Osteoblast (primary cell): ENCODE measurements around the gene NFIB. TPM values are rescaled to one million over a fixed set of nuclear protein-coding genes. Genes with fewer than 3 reads are reported as not detected.

Experiments used
- DNase-seq: peaks from one replicate; pipeline ENCODE4 v3.0.0; 2011; ENCODE audit warnings: low spot score, mixed read lengths; ENCODE audit not compliant: insufficient read length; ENCODE audit errors: missing footprints
- H2AFZ ChIP-seq: 2 replicates; pipeline ENCODE4 v1.6.0; 2011; ENCODE audit warnings: mild to moderate bottlenecking, low read length
- H3K27ac ChIP-seq: 2 replicates; pipeline ENCODE4 v1.5.1; 2011; ENCODE audit warnings: mild to moderate bottlenecking, low read depth, low read length, moderate library complexity
- H3K27me3 ChIP-seq: 2 replicates; pipeline ENCODE4 v1.6.0; 2012; ENCODE audit warnings: mild to moderate bottlenecking, control low read depth, inconsistent platforms, low read length, moderate library complexity; ENCODE audit not compliant: insufficient read depth
- H3K36me3 ChIP-seq: 2 replicates; pipeline ENCODE4 v1.5.1; 2011; ENCODE audit warnings: mild to moderate bottlenecking, low read length, control low read depth, moderate library complexity; ENCODE audit not compliant: insufficient read depth
- H3K4me1 ChIP-seq: 2 replicates; pipeline ENCODE4 v1.5.1; 2011; ENCODE audit warnings: mild to moderate bottlenecking, low read length, control low read depth, moderate library complexity; ENCODE audit not compliant: insufficient read depth
- H3K4me2 ChIP-seq: 2 replicates; pipeline ENCODE4 v1.6.0; 2011; ENCODE audit warnings: mild to moderate bottlenecking, low read length; ENCODE audit not compliant: insufficient read depth
- H3K4me3 ChIP-seq: fragments of 200-600 bp; sonication (generic); 3 replicates; pipeline ENCODE4 v1.5.1; 2012; ENCODE audit warnings: mild to moderate bottlenecking, low read length, inconsistent platforms; ENCODE audit not compliant: insufficient read depth
- H3K79me2 ChIP-seq: 2 replicates; pipeline ENCODE4 v1.6.0; 2012; ENCODE audit warnings: mild to moderate bottlenecking, low read length, control low read depth, inconsistent platforms; ENCODE audit not compliant: insufficient read depth
- H3K9me3 ChIP-seq: 2 replicates; pipeline ENCODE4 v1.5.1; 2011; ENCODE audit warnings: low read depth, low read length, control low read depth
- H4K20me1 ChIP-seq: 2 replicates; pipeline ENCODE4 v1.6.0; 2012; ENCODE audit warnings: mild to moderate bottlenecking, low read length, control low read depth; ENCODE audit not compliant: insufficient read depth
- CTCF ChIP-seq: IDR thresholded peaks from 2 replicates; pipeline ENCODE4 v1.5.1; 2011; ENCODE audit warnings: mild to moderate bottlenecking, low read depth, low read length, moderate library complexity; ENCODE audit errors: extremely low read depth
- total RNA-seq: library from RNA; depleted of rRNA; stranded (reverse); fragments of >200 nt; gene quantifications from 2 replicates; pipeline ENCODE4 v1.2.3, GENCODE V29; 2012

Gene NFIB
- total RNA-seq, 1 donor = 21.0 TPM

GRCh38 chr9:14262827-14263226 lies 51.1 kb downstream of the NFIB start:
- Histone ChIP-seq H3K4me2 (no peak overlapping the region), H3K27ac (no peak overlapping the region), H3K9me3 (no peaks in the 10 kb centered on the region), H3K27me3 (no peaks in the 10 kb centered on the region), H2AFZ (no peak overlapping the region), H3K79me2 (peaks cover 11% of the 10 kb centered on the region), H3K4me3 (no peak overlapping the region), H4K20me1 (peaks cover 2% of the 10 kb centered on the region), H3K4me1 (peaks cover 26% of the 10 kb centered on the region), H3K36me3 (no peaks in the 10 kb centered on the region)
- DNase-seq = no peak
- no peak for TF ChIP-seq CTCF

GRCh38 chr9:14261616-14262015 lies 52.3 kb downstream of the NFIB start:
- no peaks in the 10 kb centered on the region for H3K27me3 ChIP-seq
- no peak overlapping the region for H2AFZ ChIP-seq
- TF ChIP-seq CTCF = no peak
- H3K4me3 ChIP-seq = no peak overlapping the region
- H3K36me3 ChIP-seq = no peaks in the 10 kb centered on the region
- peaks cover 31% of the 10 kb centered on the region for H3K4me1 ChIP-seq
- H4K20me1 ChIP-seq = peaks cover 2% of the 10 kb centered on the region
- H3K4me2 ChIP-seq = no peak overlapping the region
- DNase-seq = no peak
- H3K27ac ChIP-seq = no peak overlapping the region
- H3K9me3 ChIP-seq = no peaks in the 10 kb centered on the region
- peaks cover 18% of the 10 kb centered on the region for H3K79me2 ChIP-seq

- H3K4me1 ChIP-seq = peaks cover 41% of the 10 kb centered on the region
- no peaks in the 10 kb centered on the region for H3K36me3 ChIP-seq
- no peak for TF ChIP-seq CTCF
- no peaks in the 10 kb centered on the region for H3K27me3 ChIP-seq
- H3K9me3 ChIP-seq = no peaks in the 10 kb centered on the region
- no peak overlapping the region for H2AFZ ChIP-seq
- DNase-seq = no peak
- H3K27ac ChIP-seq = no peak overlapping the region
- H3K79me2 ChIP-seq = peaks cover 21% of the 10 kb centered on the region
- H3K4me3 ChIP-seq = no peak overlapping the region
- peaks cover 2% of the 10 kb centered on the region for H4K20me1 ChIP-seq
- no peak overlapping the region for H3K4me2 ChIP-seq
Observed at GRCh38 chr9:14260101-14260500, 53.8 kb downstream of the NFIB start.

GRCh38 chr9:14258660-14259239 lies 55.2 kb downstream of the NFIB start:
- no peak overlapping the region for H3K4me3 ChIP-seq
- H3K4me2 ChIP-seq = peak overlapping the region; percentile 26
- H3K79me2 ChIP-seq = peaks cover 29% of the 10 kb centered on the region
- H3K9me3 ChIP-seq = no peaks in the 10 kb centered on the region
- H4K20me1 ChIP-seq = peaks cover 2% of the 10 kb centered on the region
- no peaks in the 10 kb centered on the region for H3K27me3 ChIP-seq
- peak overlapping the region; percentile 63 for H3K27ac ChIP-seq
- DNase-seq = no peak
- no peak for TF ChIP-seq CTCF
- H2AFZ ChIP-seq = no peak overlapping the region
- peaks cover 3% of the 10 kb centered on the region for H3K36me3 ChIP-seq
- H3K4me1 ChIP-seq = peaks cover 41% of the 10 kb centered on the region
